BLaER1 treated with 17β-estradiol and CSF1 and Interleukin-3, amounts not matched to agents 10 nM and 100 nM (cell line): ENCODE results near the gene RASGRP3.
A peak's percentile ranks its signal among the peaks of the same experiment; 100 is the strongest.

Source experiments
- H3K27ac ChIP-seq, 11 experiments: shearing (Covaris generic); formaldehyde crosslinking; 2 replicates each; pipeline ENCODE4 v1.8.1; 2022
- H3K27me3 ChIP-seq, 11 experiments: shearing (Covaris generic); formaldehyde crosslinking; 2 replicates each; pipeline ENCODE4 v1.8.1; 2022
- H3K36me3 ChIP-seq, 11 experiments: shearing (Covaris generic); formaldehyde crosslinking; 2 replicates each; pipeline ENCODE4 v1.8.1; 2022
- H3K4me1 ChIP-seq, 10 experiments: shearing (Covaris generic); formaldehyde crosslinking; 2 replicates each; pipeline ENCODE4 v1.8.1; 2022
- H3K4me2 ChIP-seq, 11 experiments: shearing (Covaris generic); formaldehyde crosslinking; 2 replicates each; pipeline ENCODE4 v1.8.1; 2022
- H3K4me3 ChIP-seq, 10 experiments: shearing (Covaris generic); formaldehyde crosslinking; 2 replicates each; pipeline ENCODE4 v1.8.1; 2022
- H3K9ac ChIP-seq, 11 experiments: shearing (Covaris generic); formaldehyde crosslinking; 2 replicates each; pipeline ENCODE4 v1.8.1; 2022
- H3K9me3 ChIP-seq, 11 experiments: shearing (Covaris generic); formaldehyde crosslinking; replicated peaks in 1 of 11; 2 replicates each; pipeline ENCODE4 v1.8.1; 2022
- H4K20me1 ChIP-seq, 11 experiments: shearing (Covaris generic); formaldehyde crosslinking; 2 replicates each; pipeline ENCODE4 v1.8.1; 2022
- Cebpa-rat ChIP-seq, 11 experiments: shearing (Covaris generic); IDR thresholded peaks; 2 replicates each; pipeline ENCODE4 v1.8.1; 2022

Gene RASGRP3

DNA sequence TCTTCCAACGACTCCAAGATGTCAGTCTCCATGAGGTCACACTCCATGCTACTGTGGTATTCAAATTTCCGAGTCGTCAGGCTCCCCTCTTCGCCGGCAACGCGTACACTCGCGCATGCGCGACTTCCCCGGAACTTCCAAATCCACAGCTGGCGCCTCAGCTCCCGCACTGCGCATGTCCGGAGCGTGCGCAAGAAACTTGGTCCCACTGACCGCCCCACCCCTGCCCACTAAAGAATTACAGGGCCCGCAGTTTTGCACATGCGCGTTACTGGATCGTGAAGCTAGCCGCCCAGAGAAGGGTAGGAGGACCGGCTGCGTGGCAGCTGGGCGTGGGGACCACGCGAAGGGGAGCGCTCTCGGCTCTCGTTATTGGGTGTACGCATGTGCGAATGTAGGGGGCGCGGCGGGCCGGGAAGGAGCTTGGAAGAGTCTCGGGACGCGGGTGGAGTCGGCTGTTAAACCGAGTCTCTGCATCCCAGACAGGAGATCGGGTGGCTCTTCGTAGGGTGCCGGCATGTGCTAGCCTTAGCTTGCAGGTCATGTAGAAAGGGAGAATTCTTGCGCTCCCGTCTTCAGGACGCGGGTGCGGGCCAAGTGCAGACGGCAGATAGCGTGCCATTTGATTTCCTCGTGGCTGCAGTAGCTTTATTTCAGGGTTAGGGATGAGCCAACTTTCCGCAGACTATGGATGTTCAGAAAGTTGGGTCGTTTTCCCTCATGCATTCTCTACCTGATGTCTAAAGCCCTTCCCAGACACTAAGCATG, 122.9 kb downstream of the RASGRP3 start, which contains the start of gene FAM98A:
FAM98A (minus strand) TSS at position 125 of the 768 bp plus-strand sequence; CDS start at position 47, 78 bp downstream.
- H3K4me1 ChIP-seq = peaks cover 16 to 32% (median 26%) of the 10 kb centered on the region in 10 experiments
- peak within 1 kb of the TSS; percentile 48 to 88 (median 83); a peak in 21 of 22 replicates for H3K27ac ChIP-seq
- H4K20me1 ChIP-seq = peaks cover 0 to 28% (median 17%) of the 10 kb centered on the region in 11 experiments; a peak in 9 of 22 replicates
- H3K27me3 ChIP-seq = no peaks in the 10 kb centered on the region
- H3K9ac ChIP-seq = peak within 1 kb of the TSS; percentile 81 to 90 (median 87)
- peaks cover 9 to 14% (median 10%) of the 10 kb centered on the region in 11 experiments; a peak in 20 of 22 replicates for H3K36me3 ChIP-seq
- H3K4me3 ChIP-seq = peak within 1 kb of the TSS; percentile 80 to 99 (median 94)
- no peak for TF ChIP-seq Cebpa-rat (IDR thresholded peaks at IDR 0.05)
- peak within 1 kb of the TSS; percentile 82 to 98 (median 90) for H3K4me2 ChIP-seq
- no peaks in the 10 kb centered on the region for H3K9me3 ChIP-seq

DNA sequence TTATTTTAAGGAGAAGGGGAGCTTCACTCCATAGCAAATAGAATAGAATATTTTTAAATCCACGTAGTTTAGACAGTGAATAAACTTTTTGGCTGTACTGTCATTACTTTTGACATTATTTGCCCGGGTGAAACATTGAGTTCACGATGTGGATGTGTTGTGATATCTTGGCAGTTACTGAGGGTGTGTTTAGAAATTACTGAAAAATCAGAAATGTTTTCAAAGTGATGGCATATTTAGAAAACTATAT, 123.4 kb downstream of the RASGRP3 start:
- peak overlapping the region; percentile 54 to 90 (median 86) for H3K9ac ChIP-seq
- H3K9me3 ChIP-seq = no peaks in the 10 kb centered on the region
- H3K4me3 ChIP-seq = peak overlapping the region; percentile 80 to 99 (median 94)
- no peak for TF ChIP-seq Cebpa-rat (IDR thresholded peaks at IDR 0.05)
- peaks cover 0 to 28% (median 15%) of the 10 kb centered on the region in 11 experiments; a peak in 9 of 22 replicates for H4K20me1 ChIP-seq
- H3K27me3 ChIP-seq = no peaks in the 10 kb centered on the region
- peaks cover 16 to 32% (median 26%) of the 10 kb centered on the region in 10 experiments for H3K4me1 ChIP-seq
- H3K4me2 ChIP-seq = peak overlapping the region; percentile 69 to 89 (median 83)
- peaks cover 5 to 9% (median 6%) of the 10 kb centered on the region in 11 experiments; a peak in 19 of 22 replicates for H3K36me3 ChIP-seq
- H3K27ac ChIP-seq = peak overlapping the region in 9 of 11 experiments; percentile 16 to 87 (median 82); a peak in 11 of 22 replicates

DNA sequence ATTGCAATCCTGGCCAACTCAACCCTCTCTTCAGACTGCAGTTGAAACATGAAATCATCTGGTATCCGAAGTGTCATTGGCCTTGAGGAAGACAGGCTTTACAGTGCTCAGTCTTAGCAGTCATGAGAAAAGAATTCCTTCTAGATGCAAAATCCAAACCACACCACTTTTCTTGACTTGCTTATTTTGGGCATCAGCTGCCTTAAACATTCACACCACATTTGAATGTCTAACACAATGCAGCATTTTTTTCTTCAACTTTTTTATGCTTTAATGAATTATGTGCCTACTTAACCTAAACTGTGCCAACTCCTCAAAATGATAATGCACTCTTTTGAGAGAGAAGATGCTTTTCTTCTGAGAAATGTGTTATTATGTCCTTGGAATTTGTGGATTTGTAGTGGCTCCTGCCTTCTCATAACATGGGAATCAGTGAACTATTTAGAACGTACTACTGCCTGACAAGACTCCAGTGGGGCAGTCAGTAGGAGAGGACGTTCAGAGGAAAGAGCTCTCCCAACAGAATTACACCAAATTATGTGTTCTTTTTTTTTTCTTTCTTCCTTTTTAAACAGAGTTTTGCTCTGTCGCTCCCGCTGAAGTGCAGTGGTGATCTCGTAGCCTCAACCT, 125.9 kb downstream of the RASGRP3 start:
- Histone ChIP-seq H3K27ac (no peak overlapping the region), H3K9ac (no peak overlapping the region), H3K9me3 (no peaks in the 10 kb centered on the region), H3K36me3 (no peaks in the 10 kb centered on the region), H3K4me2 (no peak overlapping the region), H3K4me1 (peaks cover 11 to 21% (median 17%) of the 10 kb centered on the region in 10 experiments), H4K20me1 (peaks cover 0 to 12% (median 6%) of the 10 kb centered on the region in 11 experiments; a peak in 9 of 22 replicates), H3K27me3 (no peaks in the 10 kb centered on the region), H3K4me3 (no peak overlapping the region)
- TF ChIP-seq Cebpa-rat (IDR thresholded peaks at IDR 0.05) = no peak

DNA sequence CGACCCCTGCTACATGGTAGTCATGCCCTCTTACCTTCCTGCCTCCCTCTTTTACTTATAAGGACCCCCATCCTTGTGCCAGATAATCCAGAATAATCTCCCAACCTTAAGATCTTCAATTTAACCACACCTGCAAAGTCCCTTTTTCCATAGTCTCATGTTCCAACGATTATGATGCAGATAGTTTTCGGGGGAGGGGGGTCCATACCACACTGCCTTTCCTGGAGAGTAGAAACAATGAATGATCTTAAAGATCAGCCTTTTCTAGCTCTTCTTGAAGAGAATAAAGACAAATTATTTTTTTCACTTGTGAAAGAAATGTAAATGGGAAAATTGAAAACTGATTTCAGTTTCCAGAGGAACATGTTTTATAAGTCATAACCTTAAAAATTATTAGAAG, 127.0 kb downstream of the RASGRP3 start:
- H3K27me3 ChIP-seq = no peaks in the 10 kb centered on the region
- no peaks in the 10 kb centered on the region for H3K9me3 ChIP-seq
- peaks cover 0 to under 1% (median 0%) of the 10 kb centered on the region in 11 experiments; a peak in 1 of 22 replicates for H4K20me1 ChIP-seq
- no peak overlapping the region for H3K9ac ChIP-seq
- peaks cover under 1 to 10% (median 6%) of the 10 kb centered on the region in 10 experiments; a peak in 12 of 20 replicates for H3K4me1 ChIP-seq
- no peaks in the 10 kb centered on the region for H3K36me3 ChIP-seq
- H3K27ac ChIP-seq = no peak overlapping the region
- no peak for TF ChIP-seq Cebpa-rat (IDR thresholded peaks at IDR 0.05)
- no peak overlapping the region for H3K4me2 ChIP-seq
- no peak overlapping the region for H3K4me3 ChIP-seq

DNA sequence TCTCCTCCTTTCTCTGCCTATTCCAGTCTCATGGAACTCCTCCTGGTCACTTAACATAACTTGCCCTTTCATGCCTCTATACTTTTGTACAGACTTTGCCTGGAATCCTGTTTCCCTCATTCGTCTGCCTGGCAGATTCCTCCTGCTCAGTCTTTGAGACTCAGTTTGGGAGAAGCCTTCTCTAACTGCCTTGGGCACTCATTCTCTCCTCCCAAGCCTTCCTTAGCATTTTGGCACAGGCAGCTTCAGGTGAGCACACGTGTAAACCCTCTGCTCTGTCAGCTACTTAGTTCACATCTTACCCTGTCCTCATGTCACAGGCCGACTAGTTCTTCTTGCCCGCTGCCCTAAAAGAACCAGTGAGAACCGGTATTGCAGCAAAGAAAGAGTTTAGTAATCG, 128.6 kb downstream of the RASGRP3 start:
- Histone ChIP-seq H3K27me3 (no peaks in the 10 kb centered on the region), H3K36me3 (no peaks in the 10 kb centered on the region), H3K4me1 (peaks cover 0 to 4% (median under 1%) of the 10 kb centered on the region in 10 experiments; a peak in 9 of 20 replicates), H3K4me2 (no peak overlapping the region), H3K9ac (no peak overlapping the region), H4K20me1 (no peaks in the 10 kb centered on the region), H3K27ac (no peak overlapping the region), H3K9me3 (peaks cover 0 to 13% (median 4%) of the 10 kb centered on the region in 11 experiments; a peak in 14 of 22 replicates), H3K4me3 (no peak overlapping the region)
- no peak for TF ChIP-seq Cebpa-rat (IDR thresholded peaks at IDR 0.05)

DNA sequence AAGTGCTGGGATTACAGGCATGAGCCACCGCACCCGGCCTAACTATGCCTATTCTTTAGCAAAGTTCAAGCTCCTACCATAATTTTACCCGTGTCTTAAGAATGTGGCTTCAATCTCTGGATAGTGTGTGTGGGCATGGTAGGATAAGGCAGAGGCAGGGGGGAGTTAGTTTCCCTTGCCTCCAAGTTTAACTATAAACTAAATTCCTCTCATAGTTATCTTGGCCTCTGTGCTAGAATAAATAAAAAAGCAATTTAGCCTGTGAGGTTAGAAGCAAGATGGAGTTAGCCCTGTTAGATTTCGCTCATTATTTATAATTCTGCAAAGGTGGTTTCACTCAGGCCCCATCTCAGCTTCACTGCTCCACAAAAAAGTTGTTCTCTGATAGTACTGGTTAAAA, 129.7 kb downstream of the RASGRP3 start:
- H3K27ac ChIP-seq = no peak overlapping the region
- no peaks in the 10 kb centered on the region for H3K4me1 ChIP-seq
- H3K36me3 ChIP-seq = 0 out of 22 replicates have a peak, but pooled peaks cover 0 to 3% (median 0%) of the 10 kb centered on the region in 11 experiments
- no peak overlapping the region for H3K4me2 ChIP-seq
- H3K27me3 ChIP-seq = no peaks in the 10 kb centered on the region
- H3K4me3 ChIP-seq = no peak overlapping the region
- TF ChIP-seq Cebpa-rat (IDR thresholded peaks at IDR 0.05) = no peak
- H3K9ac ChIP-seq = no peak overlapping the region
- H4K20me1 ChIP-seq = no peaks in the 10 kb centered on the region
- H3K9me3 ChIP-seq = peaks cover 0 to 23% (median 13%) of the 10 kb centered on the region in 11 experiments; a peak in 18 of 22 replicates

DNA sequence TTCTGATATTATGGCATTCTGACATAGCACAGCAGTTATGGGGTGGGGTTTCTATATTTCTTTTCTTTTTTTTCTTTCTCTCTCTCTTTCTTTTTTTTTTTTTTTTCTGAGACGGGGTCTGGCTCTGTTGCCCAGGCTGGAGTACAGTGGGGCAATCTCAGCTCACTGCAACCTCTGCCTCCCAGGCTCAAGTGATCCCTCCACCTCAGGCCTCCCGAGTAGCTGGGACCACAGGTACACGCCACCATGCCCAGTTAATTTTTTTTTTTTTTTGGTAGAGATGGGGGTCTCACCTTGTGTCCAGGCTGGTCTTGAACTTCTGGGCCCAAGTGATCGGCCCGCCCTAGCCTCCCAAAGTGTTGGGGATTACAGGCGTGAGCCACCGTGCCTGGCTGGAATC, 130.2 kb downstream of the RASGRP3 start:
- Histone ChIP-seq H3K4me2 (no peak overlapping the region), H3K27ac (no peak overlapping the region)

DNA sequence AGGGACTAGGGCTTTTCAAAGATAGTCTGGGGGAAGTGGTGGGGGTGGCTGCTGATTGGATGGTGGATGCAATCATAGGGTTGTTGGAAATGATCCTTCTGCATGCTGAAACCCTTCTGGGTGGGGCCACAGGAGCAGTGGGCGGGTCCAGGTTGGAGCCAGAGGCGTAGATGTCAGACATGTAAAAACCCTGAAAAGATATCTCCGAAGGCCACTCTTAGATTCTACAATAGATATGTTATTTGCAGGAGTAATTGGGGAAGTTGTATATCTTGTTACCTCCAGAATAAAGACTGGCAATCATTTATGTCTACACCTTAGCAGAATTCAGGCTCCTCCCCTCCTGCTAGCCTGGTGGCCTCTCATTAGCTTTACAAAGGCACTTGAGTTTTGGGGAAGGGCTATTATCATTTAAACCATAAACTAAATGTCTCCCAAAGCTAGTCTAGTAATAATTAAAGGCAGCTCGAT, 130.8 kb downstream of the RASGRP3 start:
- H3K27ac ChIP-seq = no peak overlapping the region
- H3K9me3 ChIP-seq = peaks cover 0 to 24% (median 17%) of the 10 kb centered on the region in 11 experiments; a peak in 18 of 22 replicates
- H3K4me1 ChIP-seq = no peaks in the 10 kb centered on the region
- no peak for TF ChIP-seq Cebpa-rat (IDR thresholded peaks at IDR 0.05)
- no peak overlapping the region for H3K4me3 ChIP-seq
- H3K36me3 ChIP-seq = 0 out of 22 replicates have a peak, but pooled peaks cover 0 to 3% (median 0%) of the 10 kb centered on the region in 11 experiments
- no peaks in the 10 kb centered on the region for H3K27me3 ChIP-seq
- no peak overlapping the region for H3K9ac ChIP-seq
- no peaks in the 10 kb centered on the region for H4K20me1 ChIP-seq
- no peak overlapping the region for H3K4me2 ChIP-seq

More for the DNA sequence above, 130.2 kb downstream of the RASGRP3 start:
- Histone ChIP-seq H3K4me3 (no peak overlapping the region), H3K9me3 (peaks cover 0 to 23% (median 16%) of the 10 kb centered on the region in 11 experiments; a peak in 18 of 22 replicates), H3K36me3 (0 out of 22 replicates have a peak, but pooled peaks cover 0 to 3% (median 0%) of the 10 kb centered on the region in 11 experiments), H3K27me3 (no peaks in the 10 kb centered on the region), H3K9ac (no peak overlapping the region), H4K20me1 (no peaks in the 10 kb centered on the region), H3K4me1 (no peaks in the 10 kb centered on the region)
- TF ChIP-seq Cebpa-rat (IDR thresholded peaks at IDR 0.05) = no peak

DNA sequence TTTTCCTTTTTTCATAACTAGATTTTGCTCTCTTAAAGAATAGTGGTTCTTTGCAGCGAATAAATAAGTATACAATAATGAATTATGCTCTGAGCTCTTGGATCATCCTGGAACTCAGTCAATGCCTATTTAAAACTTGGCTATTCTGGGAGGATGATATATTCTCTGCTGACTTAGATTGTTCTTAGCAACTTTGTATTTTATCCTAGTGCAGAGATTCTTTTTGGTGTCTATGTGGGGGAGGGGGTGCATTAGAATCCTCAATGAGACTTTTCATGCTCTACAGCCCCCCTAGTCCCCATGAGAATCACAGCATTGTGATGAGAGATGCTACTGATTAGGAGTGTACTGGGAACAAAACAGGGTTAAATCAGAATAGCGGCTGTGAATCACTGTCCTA, 131.5 kb downstream of the RASGRP3 start:
- peaks cover 0 to 24% (median 17%) of the 10 kb centered on the region in 11 experiments; a peak in 18 of 22 replicates for H3K9me3 ChIP-seq
- no peak overlapping the region for H3K4me2 ChIP-seq
- no peaks in the 10 kb centered on the region for H4K20me1 ChIP-seq
- H3K4me1 ChIP-seq = no peaks in the 10 kb centered on the region
- H3K36me3 ChIP-seq = 0 out of 22 replicates have a peak, but pooled peaks cover 0 to 3% (median 0%) of the 10 kb centered on the region in 11 experiments
- TF ChIP-seq Cebpa-rat (IDR thresholded peaks at IDR 0.05) = no peak
- no peaks in the 10 kb centered on the region for H3K27me3 ChIP-seq
- no peak overlapping the region for H3K9ac ChIP-seq
- H3K4me3 ChIP-seq = no peak overlapping the region
- H3K27ac ChIP-seq = no peak overlapping the region
